NCI-H69 (cell line): ENCODE results near the gene KCNJ10.
"Not testable (repeated sequence)": the region's sequence is repeated elsewhere in the genome, so short reads cannot be mapped to it uniquely, and the experiment has no call there.

Experiments used
- DNase-seq: peaks from one replicate; lab custom pipeline; 2025; lab: John Stamatoyannopoulos, UW

The KCNJ10 gene

DNA sequence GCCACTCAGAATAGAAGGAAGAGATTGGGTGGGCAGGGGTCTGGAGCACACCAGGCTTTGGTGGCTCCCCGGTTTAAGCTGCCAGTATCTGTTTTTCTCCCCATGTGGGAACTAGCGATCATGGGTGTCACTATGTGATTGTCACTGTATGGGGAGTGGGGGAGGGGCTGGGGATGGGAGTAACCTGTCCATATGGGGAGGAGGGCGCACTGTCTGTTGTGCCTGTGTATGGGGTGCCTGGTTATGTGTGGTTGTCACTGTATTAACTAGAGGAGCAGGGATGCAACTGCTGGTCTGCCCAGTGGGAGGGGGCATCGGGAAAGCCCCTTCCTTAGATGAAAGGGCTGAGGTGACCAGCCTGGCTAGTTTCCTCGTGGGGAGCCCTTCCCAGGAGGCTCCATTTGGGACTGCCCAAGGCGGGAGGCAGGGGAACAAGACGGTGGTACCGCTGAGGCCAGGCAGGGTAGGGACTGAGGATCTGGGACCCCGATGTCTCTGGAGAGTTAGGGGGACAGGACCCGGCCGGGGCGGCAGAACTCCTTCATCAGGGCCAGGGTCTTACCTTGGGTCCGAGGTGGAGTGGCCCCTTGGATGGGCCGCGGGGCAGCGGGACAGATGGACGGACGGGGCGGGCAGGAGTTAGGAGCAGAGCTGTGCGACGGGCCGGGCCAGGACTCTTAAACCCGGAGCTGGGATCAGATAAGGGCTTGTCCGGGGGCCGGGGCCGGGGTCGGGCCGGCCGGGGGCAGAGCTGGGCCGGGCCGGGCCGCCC is at the start of gene KCNJ10:
Gene KCNJ10 (minus strand): TSS at position 701 of the 772 bp plus-strand sequence. CDS start 27,628 bp downstream, outside the sequence.
- peak; percentile 18 for DNase-seq

DNA sequence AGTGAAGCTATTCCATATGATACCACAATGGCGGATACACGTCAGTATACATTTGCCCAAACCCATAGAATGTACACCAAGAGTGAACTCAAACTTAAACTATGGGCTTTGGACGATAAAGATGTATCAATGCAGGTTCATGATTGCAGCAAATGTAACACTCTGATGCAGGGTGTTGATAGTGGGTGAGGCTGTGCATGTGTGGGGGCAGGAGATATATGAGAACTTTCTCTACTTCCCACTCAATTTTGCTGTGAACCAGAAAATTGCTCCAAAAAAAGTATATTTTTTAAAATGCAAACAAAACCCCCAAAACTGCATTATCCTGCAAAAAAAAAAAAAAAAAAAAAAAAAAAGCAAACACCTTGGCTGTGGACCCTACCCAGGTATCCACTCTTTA is 49.0 kb upstream of the KCNJ10 start:
- no peak for DNase-seq

DNA sequence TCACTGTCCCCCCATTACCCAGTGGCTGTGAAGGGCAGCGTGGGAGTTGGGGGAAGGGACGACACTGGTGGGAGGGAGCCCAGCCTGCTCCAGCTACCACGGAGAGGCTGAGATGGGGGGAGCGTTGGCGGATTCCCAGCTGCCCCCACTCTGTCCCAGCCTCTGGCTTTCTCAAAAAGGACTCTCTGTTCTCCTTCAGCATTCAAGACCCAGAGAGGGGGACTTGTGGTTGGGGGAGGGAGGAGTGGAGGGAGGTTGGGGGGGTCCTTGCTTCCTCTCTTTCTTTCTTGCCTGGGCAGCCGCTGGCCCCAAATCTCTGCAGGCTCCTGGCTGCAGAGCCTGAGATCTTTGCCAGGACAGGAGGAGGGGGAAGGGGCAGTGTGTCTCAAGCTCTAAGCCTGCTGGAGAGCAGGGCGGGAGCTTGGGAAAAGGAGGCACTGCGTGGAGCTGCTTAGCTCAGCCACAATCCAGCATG is 47.8 kb upstream of the KCNJ10 start:
- DNase-seq, result no peak

DNA sequence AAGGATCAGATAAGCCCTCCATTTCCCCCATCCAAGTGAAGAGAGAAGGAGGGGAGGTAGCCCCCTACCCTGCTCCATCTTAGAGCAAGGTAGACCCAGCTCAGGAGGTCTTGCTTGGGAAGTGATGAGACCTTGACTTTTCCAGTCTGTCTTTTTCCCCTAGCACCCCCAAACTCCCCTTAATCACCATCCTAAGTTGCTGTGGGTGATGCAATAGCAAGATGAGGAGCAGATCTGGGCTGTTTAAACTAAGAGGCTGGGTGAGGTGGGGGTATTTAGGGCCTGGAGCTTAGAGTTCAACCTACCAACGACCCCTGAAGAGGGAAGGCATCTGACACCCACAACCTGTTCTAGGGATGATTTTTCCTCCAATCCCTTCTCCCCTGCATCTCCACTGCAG is 47.3 kb upstream of the KCNJ10 start:
- DNase-seq, result no peak

DNA sequence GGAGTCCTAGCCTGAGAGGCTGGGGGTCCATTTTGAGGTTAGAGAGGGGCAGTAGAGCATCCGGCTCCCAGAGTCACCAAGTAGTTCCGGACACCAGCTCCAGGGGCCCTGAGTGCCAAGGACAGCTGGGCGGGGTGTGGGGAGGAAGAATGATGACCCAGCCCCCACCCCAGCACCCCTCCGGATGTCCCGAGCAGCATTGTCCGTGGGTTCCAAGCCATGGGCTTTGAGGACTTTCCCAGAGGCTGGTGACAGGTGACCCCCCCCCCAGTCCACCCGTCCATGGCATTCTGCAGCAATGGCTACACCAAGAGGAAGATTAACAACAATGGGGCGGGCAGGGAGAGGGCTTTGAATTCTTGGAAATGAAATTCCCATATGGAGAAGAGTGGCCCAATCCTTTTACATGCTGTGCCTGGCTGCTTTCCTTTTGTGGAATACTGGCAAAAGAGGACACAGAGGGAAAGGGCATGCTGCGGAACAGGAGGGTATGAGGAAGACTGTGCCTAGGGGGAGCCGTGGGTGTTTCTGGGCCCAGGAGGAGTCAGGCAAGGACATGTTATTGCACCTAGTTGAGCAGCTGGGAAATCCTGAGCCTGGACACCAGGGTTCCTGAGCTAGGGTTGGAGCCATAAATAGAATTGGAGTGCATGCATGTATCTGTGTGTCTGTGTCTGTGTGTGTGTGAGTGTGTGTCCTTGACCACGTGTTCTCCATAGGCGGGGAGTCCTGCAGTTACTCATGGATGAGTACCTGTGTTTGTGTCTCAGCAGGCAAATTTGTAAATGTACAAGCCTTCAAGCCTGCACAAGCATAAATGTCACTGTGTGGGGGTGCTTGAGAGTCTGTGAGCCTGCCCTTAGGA is 46.6 kb upstream of the KCNJ10 start:
- DNase-seq, result peak; percentile 26

DNA sequence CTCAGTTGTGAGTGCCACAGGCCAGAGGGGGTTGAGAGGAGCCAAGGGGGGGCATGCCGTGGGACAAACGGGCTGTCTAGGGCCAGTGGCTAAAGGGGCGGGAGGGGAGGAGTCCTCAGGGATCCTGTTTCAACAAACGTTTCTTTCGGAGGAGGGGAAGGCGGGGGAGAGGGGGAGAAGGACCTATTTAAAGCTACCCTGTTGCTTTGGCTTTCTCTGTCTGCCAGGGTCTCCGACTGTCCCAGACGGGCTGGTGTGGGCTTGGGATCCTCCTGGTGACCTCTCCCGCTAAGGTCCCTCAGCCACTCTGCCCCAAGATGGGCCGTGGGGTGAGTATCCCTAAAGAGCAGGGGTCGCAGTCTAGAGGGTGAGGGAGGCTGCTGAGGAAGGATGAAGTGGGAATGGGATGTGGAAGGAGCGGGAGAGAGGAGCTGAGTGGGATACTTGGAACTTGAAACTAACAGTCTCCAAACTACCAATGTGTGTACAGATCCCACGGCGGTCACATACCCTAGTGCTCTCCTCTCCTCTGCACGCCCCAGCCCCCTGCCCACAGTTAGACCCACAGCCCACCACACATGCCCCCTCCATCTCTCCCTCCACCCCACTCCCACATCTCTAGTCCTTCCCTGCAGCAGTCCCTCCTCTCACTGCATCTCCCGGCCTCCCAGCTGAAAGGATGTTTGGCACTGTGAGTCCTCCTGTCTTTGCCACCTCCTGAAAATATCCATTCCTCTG is 45.8 kb upstream of the KCNJ10 start, which contains the start of gene ATP1A2:
Gene ATP1A2 (plus strand): TSS at position 215 of the 738 bp plus-strand sequence. CDS start 103 bp downstream, at position 318.
- DNase-seq, result peak; percentile 41

DNA sequence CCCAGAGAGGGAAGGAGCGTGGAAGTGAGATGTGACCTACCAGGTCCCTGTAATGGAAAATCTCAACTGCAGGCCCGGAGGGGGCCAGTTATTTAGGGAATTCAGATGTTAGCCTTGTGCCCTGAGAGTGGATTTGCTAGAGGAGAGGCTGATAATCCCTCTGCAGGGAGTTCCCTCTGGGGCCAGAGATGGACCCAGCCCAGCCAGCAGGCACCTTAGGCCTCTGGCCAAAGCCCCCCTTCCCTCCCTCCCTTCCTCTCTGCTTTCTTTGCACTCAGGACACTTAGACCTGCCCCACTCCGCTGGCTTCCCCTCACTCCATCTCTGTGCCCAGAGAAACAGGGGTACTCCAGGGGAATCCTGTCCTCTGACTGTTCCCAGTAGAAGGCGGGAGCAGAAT is 44.1 kb upstream of the KCNJ10 start:
- no peak for DNase-seq

DNA sequence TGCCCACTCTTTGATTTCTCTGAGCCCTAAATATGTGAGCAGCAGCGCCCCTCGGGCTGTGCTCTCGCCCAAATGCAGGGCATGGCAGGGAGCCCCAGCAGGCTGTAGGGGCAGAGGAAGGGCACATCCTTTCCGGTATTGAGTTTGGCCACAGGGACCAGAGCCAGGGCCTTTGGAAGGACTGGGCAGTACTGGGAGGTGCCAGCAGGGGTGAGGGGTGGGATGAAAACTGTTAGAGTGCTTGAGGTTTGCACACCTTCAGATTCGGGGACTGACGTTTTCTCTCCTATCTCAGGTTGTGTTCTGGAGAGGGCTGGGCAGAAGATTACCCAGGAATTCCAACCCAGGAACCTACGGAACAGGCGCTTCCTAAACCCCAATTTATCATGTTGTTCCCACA is 43.4 kb upstream of the KCNJ10 start:
- DNase-seq, result no peak

DNA sequence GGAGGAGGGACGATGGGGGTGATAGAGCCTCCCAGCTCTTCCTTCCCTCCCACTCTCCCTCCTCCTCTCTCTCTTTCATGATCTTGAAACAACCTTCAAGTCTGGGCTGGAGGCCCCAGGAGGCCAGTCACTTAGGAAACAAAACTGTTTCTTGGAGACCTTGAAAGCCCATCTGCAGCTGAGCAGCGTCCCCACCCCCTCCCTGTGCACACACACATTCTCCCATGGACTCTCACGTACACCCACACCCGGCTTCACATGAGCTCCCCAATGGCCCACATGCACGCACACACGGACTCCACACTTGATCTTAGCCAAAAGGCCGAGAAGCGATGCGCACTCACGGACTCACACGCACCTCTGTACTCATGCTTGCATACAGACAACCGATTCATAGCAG is 42.4 kb upstream of the KCNJ10 start:
- DNase-seq, result no peak

DNA sequence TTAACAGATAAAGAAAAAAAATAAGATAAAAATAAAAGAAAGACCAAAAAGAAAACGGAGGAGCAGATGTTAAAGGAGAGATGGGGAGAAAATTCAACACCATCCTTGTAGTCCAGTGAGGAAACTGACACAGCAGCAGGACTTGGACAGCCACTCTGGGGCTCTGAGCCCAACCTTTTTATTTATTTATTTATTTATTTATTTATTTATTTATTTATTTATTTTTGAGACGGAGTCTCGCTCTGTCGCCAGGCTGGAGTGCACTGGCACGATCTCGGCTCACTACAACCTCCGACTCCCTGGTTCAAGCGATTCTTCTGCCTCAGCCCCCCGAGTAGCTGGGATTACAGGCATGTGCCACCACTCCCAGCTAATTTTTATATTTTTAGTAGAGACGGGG is 41.5 kb upstream of the KCNJ10 start:
- not testable (repeated sequence) for DNase-seq

DNA sequence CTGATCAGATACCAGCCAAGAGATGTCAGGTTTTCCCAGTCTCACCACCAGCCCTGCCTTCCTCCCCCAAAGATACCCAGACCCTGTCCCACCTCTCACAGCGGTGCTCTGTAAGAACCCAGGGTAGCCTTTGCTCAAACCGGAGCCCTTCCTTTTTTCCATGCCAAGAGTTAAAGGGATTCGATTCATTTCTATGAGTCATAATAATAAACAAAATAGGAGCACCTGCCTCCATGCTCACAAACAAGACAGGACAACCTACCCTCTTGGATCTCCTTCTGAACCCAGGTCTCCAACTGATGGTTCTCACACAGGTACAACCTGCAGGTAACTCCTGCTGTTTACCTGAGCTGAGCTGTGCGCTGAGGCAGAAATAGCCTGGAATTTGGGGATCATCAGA is 39.7 kb upstream of the KCNJ10 start:
- DNase-seq, result no peak

DNA sequence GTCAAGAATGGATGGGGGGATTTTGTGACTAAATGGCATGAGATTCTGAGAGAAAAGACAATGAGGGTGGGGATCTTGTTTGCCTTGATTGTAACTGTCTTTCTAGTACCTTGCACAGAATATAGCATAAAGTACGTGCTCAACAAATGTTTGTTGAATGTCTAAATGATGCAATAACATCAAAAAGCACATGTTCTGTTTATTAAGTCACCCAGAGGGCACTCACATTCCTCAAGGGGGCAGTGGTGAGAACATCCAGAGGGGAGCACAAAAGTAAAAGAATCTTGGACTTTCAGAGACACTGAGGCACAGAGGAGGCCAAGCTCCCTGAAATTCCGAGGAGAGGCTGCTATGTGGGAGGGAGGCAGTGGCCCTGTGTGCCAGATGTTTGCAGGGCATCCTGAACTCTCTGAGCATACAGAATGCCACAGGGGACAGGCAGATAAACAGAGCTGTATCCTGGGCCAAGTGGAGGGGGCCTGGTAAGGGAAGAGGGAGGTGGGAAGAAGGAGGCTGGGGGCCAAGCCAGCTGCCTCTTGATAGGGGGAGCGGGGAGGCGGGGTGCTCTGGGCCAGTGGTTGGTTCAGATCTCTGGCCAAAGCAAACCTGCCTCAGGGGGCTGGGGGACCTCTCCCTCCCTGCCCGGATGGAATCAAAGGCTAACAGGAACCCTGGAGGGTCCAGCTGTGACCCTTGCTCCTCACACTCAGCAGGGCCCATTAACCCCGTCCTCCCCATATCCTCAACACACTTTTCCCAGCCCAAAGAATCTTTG is 39.1 kb upstream of the KCNJ10 start:
- peak; percentile 91 for DNase-seq

DNA sequence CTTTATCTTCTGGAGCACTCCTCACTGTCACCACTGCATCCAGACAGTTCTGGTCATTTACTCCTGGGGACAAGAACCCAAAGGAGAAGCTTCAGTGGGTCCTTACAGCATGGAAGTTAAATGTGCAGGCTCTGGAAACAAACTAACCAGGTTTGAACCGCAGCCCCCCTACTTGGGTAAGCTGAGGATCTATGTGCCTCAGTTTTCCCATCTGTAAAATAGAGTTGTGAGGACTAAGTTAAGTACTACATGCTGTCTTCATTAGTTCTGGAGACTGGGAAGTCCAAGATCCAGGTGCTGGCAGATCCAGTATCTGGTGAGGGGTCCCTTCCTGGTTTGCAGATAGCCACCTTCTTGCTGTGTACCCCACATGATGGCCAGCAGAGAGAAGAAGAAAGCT is 37.6 kb upstream of the KCNJ10 start:
- no peak for DNase-seq

DNA sequence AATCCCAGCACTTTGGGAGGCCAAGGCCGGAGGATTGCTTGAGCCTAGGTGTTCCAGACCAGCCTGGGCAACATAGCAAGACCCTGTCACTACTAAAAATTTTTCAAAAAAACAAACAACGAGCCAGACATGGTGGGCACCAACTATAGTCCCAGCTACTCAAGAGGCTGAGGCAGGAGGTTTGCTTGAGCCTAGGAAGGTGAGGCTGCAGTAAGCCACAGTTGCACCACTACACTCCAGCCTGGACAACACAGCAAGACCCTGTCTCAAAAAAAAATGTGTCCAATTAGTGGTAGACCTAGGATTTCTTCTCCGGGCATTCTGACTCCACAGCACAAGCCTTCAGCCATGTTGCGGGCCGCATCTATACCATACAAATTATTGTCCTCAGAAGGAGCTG is 35.2 kb upstream of the KCNJ10 start:
- no peak for DNase-seq

DNA sequence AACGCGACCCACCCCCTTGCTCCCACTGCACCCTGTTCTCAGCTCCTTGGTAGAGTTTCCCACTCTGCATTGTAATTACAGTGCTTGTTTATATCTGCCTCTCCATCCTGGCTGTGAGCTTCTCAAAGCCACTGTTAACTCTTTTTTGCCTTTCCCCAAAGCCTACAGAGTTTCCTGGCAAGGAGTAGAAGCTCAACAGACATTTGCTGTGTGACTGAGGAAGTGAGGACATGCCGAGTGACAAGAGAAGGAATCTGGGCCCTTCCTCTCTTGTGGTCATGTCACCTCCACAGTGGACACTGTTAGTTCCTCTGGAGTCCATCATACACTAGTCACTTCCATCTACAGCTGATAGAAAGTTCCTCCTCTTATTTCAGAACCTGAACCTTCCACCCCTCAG is 34.5 kb upstream of the KCNJ10 start:
- peak; percentile 46 for DNase-seq

DNA sequence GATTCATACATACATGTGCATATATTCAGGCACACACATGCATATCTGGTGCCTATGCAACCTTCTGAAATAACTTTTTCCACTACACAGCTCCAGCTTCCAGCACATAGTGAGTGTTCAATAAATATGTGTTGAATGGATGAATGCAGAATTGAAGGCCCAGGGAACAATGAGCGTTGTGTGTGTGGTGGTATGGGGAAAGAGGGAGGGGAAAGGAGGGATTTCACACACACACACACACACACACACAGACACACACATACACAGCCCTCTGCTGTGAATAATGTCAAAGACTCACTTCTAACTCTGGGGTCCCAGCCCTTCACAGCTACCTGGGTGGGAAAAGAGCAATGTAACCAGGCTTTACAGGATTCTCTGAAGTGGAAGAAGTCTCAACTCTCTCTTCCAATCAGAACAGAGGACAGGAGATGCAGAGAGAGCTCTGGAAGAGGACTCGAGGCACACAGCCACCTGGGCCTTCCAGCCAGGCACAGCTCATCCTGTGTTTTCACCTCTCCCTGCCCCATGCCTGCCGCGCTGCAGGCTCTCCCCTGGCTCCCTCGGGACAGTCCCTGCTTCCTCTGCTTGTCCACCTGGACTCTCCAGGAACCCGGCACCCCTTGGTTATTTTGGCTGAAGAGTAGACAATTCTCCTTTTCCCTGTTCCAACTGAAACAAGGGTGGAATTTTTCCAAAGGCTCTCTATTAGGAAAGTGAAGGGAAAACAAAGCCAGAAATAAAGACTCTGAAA is 33.9 kb upstream of the KCNJ10 start:
- DNase-seq, result peak; percentile 78

DNA sequence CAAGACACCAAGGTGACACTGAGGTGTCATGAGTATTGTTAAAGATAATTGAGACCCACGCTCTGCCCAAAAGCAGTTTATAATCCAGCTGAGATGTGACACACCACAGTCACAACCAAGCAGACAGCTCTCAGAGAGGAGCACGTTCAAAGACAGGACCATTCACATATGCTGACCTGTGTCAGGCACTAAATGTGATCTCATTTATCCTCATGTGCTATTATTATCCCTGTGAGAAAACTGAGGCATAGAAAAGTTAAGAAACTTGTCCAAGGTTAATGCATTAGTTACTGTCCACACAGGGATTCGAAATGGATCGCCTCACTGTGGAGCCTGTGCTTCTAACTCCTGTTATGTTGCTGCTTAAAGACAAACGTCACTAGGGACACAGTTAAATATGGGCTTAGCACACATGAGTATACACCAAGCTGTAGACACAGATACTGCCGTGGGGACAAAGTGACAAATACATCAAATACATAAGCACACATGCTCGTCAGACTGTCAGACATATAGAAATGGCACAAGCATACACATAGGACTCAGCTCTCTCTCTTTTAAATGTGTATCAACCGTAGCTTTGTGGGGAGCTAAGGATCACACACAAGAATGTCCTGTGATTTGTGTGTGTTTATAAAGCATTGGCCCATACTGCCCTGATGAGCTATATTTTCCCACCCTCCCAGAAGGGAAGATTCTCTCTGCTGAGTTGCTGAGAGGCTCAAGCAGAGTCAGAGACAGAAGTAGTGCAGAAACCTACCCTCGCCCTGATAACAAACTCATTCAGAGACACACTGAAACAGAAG is 32.0 kb upstream of the KCNJ10 start:
- DNase-seq, result peak; percentile 23

DNA sequence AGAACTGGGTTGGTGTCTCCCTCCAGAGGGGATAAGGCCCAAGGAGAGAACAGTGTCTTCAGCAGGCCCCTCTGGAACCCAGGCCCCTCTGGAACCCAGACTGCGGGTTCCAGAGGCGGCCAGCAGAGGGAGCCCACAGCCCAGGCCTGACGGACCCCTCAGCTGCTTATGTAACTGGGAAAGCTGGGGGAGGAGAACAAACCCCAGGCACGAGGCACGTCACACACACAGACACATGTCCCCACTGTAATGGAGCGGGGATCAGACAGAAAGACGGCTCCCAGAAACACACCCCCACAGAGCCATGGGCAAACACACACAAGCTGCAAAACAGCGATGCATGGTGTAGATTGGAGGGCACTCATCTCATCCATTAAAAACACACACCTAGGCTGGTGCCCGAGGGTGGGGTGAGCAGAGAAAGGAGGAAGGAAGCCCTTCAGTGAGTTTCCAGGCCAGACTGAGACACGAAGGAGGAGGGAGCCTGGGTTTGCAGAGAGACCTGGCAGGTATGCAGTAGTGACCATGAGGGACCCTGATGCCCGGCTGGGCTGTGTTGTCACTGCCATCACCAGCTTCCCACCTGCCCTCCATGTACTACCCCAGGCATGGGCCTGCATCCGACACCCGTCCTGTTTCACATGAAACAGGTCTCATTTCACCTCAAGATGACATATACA is 31.2 kb upstream of the KCNJ10 start:
- DNase-seq, result peak; percentile 91

DNA sequence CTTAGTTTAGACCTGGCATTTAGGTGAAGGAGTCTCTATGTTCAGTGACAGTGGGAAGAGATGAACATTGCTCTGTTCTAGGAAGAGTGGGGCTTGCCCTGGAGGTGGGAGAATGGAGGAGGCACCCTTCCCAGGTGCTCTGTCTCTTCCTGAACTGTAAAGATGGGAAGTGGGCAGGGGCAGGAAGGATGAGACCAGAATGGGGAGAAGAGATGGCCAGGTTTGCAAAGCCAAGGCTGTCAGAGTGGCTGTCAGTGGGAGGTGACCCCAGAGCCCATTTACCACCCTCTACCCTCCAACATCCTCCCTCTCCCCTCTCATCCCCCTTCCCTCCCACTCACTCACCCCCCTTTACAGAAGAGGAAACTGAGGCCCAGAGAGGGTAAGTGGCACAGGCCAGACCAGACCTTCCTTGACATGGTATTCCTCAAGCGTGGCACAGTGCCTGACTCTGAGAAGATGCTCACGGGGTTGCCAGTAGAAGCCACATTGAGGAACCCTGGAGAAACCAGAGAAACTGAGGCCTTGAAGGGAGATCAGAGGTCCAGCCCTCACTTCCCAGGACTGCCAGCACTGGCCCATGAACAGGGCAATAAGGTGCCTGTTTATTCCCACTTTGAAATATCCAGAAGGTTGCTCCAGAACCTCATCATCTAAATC is 29.9 kb upstream of the KCNJ10 start:
- DNase-seq, result no peak
